Measurements from ENCODE around the gene GDE1.

GDE1 gene

DNA sequence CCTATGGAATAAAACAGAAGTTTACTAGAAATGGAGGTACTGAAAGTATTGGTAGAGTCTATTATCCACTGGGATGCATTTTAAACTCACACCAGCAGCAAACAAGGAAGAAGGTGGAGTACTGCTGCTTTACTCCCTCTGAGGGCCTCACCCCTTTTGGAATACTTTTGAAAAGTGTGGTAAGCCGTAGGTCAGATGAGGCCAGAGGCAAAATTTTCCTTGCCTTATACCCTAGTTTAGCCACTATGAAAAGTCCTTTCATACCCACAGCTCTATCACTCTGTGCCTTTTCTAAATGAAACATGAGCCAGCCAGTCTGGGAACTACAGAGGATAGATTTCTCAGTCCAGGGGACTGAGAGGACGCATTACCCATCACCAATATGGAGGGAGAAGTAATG lies 14.0 kb downstream of the GDE1 start:
- H3K36me3 ChIP-seq (ENCODE audit: control insufficient read depth, insufficient read depth, low read length), result peaks cover 76% of the 10 kb centered on the region
- H3K4me3 ChIP-seq (ENCODE audit: extremely low read depth, insufficient read depth, low read length, poor library complexity, severe bottlenecking), result no peak overlapping the region
- H3K9me3 ChIP-seq (ENCODE audit: control insufficient read depth, low read length), result no peaks in the 10 kb centered on the region
- H3K4me1 ChIP-seq (ENCODE audit: control insufficient read depth, insufficient read depth, low read length, poor library complexity, severe bottlenecking), result no peaks in the 10 kb centered on the region
- H3K27ac ChIP-seq (ENCODE audit: low read depth, low read length, severe bottlenecking), result no peak overlapping the region
- 95 to 100% methylated on average over 1 to 2 of the region's 2 CpGs for WGBS, 2 experiments (ENCODE audit: insufficient coverage in 2 of 2)

GRCh38 chr16:19506965-19507364 lies 14.9 kb downstream of the GDE1 start:
- WGBS, 2 experiments (ENCODE audit: insufficient coverage in 2 of 2), result 97 to 100% methylated on average over 3 of the region's 4 CpGs

DNA sequence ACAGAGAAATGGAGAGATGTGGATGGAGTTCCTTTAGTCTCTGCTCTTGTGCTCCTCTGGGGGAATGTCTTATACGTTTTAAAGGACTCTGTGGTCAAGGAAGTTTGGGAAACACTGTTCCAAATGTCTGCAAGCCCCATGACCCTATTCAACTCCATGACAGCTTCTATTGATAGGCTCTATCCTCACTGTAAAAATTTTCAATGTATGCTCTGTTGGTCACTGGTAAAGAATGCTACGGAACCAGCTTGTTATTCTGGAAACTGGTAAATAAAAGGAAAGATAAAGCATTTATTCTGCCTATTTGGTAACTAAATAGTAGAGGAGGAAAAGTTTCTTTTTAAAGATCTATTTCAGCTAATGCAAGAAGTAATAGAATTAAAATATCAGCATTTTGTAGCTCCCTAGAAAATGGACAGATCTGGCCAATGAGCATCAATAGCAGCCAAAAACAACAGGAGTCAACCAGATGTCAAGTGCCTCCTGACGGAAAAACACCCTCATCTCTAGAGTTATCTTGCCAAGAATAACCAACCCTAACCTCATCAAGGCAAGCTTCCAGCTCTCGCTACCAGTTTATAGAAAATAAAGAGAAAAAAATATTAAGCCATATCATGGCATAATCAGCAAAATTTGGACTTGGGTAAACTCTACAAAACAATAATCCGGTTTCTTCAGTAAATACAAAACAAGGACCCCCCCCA lies 16.1 kb downstream of the GDE1 start:
- Histone ChIP-seq H3K36me3 (ENCODE audit: control insufficient read depth, insufficient read depth, low read length) (peaks cover 80% of the 10 kb centered on the region), H3K4me1 (ENCODE audit: control insufficient read depth, insufficient read depth, low read length, poor library complexity, severe bottlenecking) (no peaks in the 10 kb centered on the region), H3K9me3 (ENCODE audit: control insufficient read depth, low read length) (no peaks in the 10 kb centered on the region), H3K27ac (ENCODE audit: low read depth, low read length, severe bottlenecking) (no peak overlapping the region), H3K4me3 (ENCODE audit: extremely low read depth, insufficient read depth, low read length, poor library complexity, severe bottlenecking) (no peak overlapping the region)
- WGBS, 2 experiments (ENCODE audit: insufficient coverage in 2 of 2), result 100% methylated on average over 1 of the region's 5 CpGs

More at GRCh38 chr16:19506965-19507364, 14.9 kb downstream of the GDE1 start:
- Histone ChIP-seq H3K9me3 (ENCODE audit: control insufficient read depth, low read length) (no peaks in the 10 kb centered on the region), H3K4me1 (ENCODE audit: control insufficient read depth, insufficient read depth, low read length, poor library complexity, severe bottlenecking) (no peaks in the 10 kb centered on the region), H3K36me3 (ENCODE audit: control insufficient read depth, insufficient read depth, low read length) (peaks cover 77% of the 10 kb centered on the region), H3K4me3 (ENCODE audit: extremely low read depth, insufficient read depth, low read length, poor library complexity, severe bottlenecking) (no peak overlapping the region), H3K27ac (ENCODE audit: low read depth, low read length, severe bottlenecking) (no peak overlapping the region)

DNA sequence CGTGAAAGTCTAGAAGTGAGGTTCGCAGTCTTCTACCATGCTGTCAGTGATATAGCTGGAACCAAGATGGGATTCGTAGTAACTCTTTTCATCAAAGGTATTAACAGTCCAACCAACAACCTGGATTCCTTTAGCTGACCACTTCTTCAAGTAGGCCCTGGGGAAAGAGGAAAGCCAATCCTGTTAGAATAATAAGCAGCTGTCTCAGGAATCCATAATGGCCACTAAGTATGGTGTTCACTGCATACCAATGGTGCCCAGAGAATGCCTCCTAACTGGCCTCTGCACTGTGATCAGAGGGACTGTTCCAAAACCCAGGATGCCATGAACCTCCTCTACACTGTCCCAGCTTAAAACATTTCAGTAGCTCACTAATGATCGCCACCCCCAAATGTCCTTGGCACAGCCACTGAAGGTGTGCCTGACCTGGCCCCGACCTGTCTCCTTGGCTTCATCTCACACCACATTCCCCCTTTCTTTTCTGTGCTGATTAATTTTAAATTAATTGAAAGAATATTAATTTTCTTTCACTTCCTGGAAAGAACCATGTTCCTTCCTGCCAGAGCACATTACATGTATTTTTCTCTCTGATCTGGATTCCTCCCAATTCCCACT lies 18.3 kb downstream of the GDE1 start:
- Histone ChIP-seq H3K4me3 (ENCODE audit: extremely low read depth, insufficient read depth, low read length, poor library complexity, severe bottlenecking) (no peak overlapping the region), H3K9me3 (ENCODE audit: control insufficient read depth, low read length) (no peaks in the 10 kb centered on the region), H3K4me1 (ENCODE audit: control insufficient read depth, insufficient read depth, low read length, poor library complexity, severe bottlenecking) (no peaks in the 10 kb centered on the region), H3K36me3 (ENCODE audit: control insufficient read depth, insufficient read depth, low read length) (peaks cover 88% of the 10 kb centered on the region), H3K27ac (ENCODE audit: low read depth, low read length, severe bottlenecking) (no peak overlapping the region)
- WGBS, 2 experiments (ENCODE audit: insufficient coverage in 2 of 2), result 100% methylated on average over 2 of the region's 5 CpGs

DNA sequence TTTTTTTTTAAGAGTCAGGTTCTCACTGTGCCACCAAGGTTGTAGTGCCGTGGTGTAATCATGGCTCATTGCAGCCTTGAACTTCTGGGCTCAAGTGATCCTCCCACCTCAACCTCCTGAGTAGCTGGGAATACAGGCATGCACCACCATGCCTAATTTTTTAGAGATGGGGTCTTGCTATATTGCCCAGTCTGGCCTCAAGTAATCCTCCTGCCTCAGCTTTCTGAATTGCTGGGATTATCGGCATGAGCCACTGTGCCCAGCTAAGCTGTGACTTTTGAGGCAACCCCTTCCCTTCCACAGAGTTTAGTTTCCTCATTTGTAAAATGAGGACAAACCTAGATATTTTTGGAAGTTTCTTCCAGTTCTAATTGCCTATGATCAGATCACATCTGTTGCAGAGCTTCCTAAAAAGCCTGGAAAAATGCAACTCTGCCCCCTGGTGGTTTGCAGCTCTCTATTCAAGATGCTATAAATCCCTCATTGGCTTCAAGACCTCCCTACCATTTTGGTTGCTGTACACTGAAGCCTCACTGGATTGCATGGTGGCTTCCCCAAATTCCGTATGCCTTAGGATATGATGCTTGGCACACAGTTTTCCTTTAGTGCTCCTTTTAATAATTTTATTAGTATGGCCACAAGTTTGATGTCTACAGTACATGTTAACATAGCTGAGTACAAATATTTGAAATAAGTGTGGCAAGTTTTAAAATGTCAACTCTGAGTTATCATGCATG lies 19.3 kb downstream of the GDE1 start:
- Histone ChIP-seq H3K4me3 (ENCODE audit: extremely low read depth, insufficient read depth, low read length, poor library complexity, severe bottlenecking) (no peak overlapping the region), H3K27ac (ENCODE audit: low read depth, low read length, severe bottlenecking) (no peak overlapping the region), H3K36me3 (ENCODE audit: control insufficient read depth, insufficient read depth, low read length) (peaks cover 78% of the 10 kb centered on the region), H3K4me1 (ENCODE audit: control insufficient read depth, insufficient read depth, low read length, poor library complexity, severe bottlenecking) (no peaks in the 10 kb centered on the region), H3K9me3 (ENCODE audit: control insufficient read depth, low read length) (no peaks in the 10 kb centered on the region)
- 80 to 94% methylated on average over 2 of the region's 3 CpGs for WGBS, 2 experiments (ENCODE audit: insufficient coverage in 2 of 2)

GRCh38 chr16:19499481-19499880 lies 22.4 kb downstream of the GDE1 start:
- H3K4me3 ChIP-seq (ENCODE audit: extremely low read depth, insufficient read depth, low read length, poor library complexity, severe bottlenecking), result no peak overlapping the region
- H3K27ac ChIP-seq (ENCODE audit: low read depth, low read length, severe bottlenecking), result no peak overlapping the region
- no peaks in the 10 kb centered on the region for H3K9me3 ChIP-seq (ENCODE audit: control insufficient read depth, low read length)
- WGBS, 2 experiments (ENCODE audit: insufficient coverage in 2 of 2), result 100% methylated on average over 1 of the region's 3 CpGs; no CpG with 5 or more reads in 1 of the 2 experiments
- H3K4me1 ChIP-seq (ENCODE audit: control insufficient read depth, insufficient read depth, low read length, poor library complexity, severe bottlenecking), result no peaks in the 10 kb centered on the region
- H3K36me3 ChIP-seq (ENCODE audit: control insufficient read depth, insufficient read depth, low read length), result peaks cover 58% of the 10 kb centered on the region

GRCh38 chr16:19499006-19499405 lies 22.9 kb downstream of the GDE1 start:
- 88 to 100% methylated on average over 2 of the region's 5 CpGs for WGBS, 2 experiments (ENCODE audit: insufficient coverage in 2 of 2)
- Histone ChIP-seq H3K4me1 (ENCODE audit: control insufficient read depth, insufficient read depth, low read length, poor library complexity, severe bottlenecking) (no peaks in the 10 kb centered on the region), H3K36me3 (ENCODE audit: control insufficient read depth, insufficient read depth, low read length) (peaks cover 53% of the 10 kb centered on the region), H3K4me3 (ENCODE audit: extremely low read depth, insufficient read depth, low read length, poor library complexity, severe bottlenecking) (no peak overlapping the region), H3K9me3 (ENCODE audit: control insufficient read depth, low read length) (no peaks in the 10 kb centered on the region), H3K27ac (ENCODE audit: low read depth, low read length, severe bottlenecking) (no peak overlapping the region)

- 87 to 100% methylated on average over 3 to 4 of the region's 5 CpGs for whole genome bisulfite sequencing, 2 experiments (ENCODE audit: insufficient coverage in 2 of 2)
- Histone ChIP-seq H3K4me1 (ENCODE audit: control insufficient read depth, insufficient read depth, low read length, poor library complexity, severe bottlenecking) (no peaks in the 10 kb centered on the region), H3K9me3 (ENCODE audit: control insufficient read depth, low read length) (no peaks in the 10 kb centered on the region), H3K4me3 (ENCODE audit: extremely low read depth, insufficient read depth, low read length, poor library complexity, severe bottlenecking) (no peak overlapping the region), H3K27ac (ENCODE audit: low read depth, low read length, severe bottlenecking) (no peak overlapping the region), H3K36me3 (ENCODE audit: control insufficient read depth, insufficient read depth, low read length) (peaks cover 35% of the 10 kb centered on the region)
These were observed 24.7 kb downstream of the GDE1 start for GRCh38 chr16:19497176-19497575.

- H3K4me1 ChIP-seq (ENCODE audit: control insufficient read depth, insufficient read depth, low read length, poor library complexity, severe bottlenecking), result no peaks in the 10 kb centered on the region
- H3K27ac ChIP-seq (ENCODE audit: low read depth, low read length, severe bottlenecking), result no peak overlapping the region
- no peaks in the 10 kb centered on the region for H3K9me3 ChIP-seq (ENCODE audit: control insufficient read depth, low read length)
- no peak overlapping the region for H3K4me3 ChIP-seq (ENCODE audit: extremely low read depth, insufficient read depth, low read length, poor library complexity, severe bottlenecking)
- H3K36me3 ChIP-seq (ENCODE audit: control insufficient read depth, insufficient read depth, low read length), result no peaks in the 10 kb centered on the region
- 100% methylated on average over 1 of the region's 1 CpG for WGBS, 2 experiments (ENCODE audit: insufficient coverage in 2 of 2)
These were observed 31.3 kb downstream of the GDE1 start for GRCh38 chr16:19490619-19491018.

DNA sequence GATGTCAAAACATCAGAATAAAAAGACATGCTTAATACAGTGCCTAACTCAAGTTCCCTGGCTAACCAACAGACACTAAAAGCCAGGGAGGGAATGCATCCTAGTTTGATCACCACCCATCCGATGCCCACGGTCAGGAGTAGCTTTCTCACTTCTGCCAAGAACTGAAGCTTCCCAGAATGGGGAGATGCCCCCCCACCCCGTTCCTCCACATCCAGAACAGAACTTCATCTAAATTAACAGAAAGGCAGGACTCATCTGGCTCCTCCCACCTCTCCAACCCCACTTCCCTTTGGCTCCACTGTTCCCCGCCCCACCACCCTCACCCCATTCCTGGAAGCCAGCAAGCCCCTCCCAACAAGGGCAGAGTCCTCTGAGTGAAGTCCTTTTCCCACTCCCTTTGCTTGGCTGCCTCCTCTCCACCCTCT lies 33.7 kb downstream of the GDE1 start:
- no peaks in the 10 kb centered on the region for H3K36me3 ChIP-seq (ENCODE audit: control insufficient read depth, insufficient read depth, low read length)
- H3K4me1 ChIP-seq (ENCODE audit: control insufficient read depth, insufficient read depth, low read length, poor library complexity, severe bottlenecking), result no peaks in the 10 kb centered on the region
- H3K9me3 ChIP-seq (ENCODE audit: control insufficient read depth, low read length), result no peaks in the 10 kb centered on the region
- no peak overlapping the region for H3K27ac ChIP-seq (ENCODE audit: low read depth, low read length, severe bottlenecking)
- WGBS, 2 experiments (ENCODE audit: insufficient coverage in 2 of 2), result 60 to 62% methylated on average over 3 of the region's 4 CpGs
- H3K4me3 ChIP-seq (ENCODE audit: extremely low read depth, insufficient read depth, low read length, poor library complexity, severe bottlenecking), result no peak overlapping the region

Measured in mesodermal cell (in vitro differentiated cells).